HEK293 (cell line): ENCODE results near the gene BOD1.

Source experiments
- IKZF3 ChIP-seq: fragments of 450-650 bp; IDR thresholded peaks from 2 replicates; pipeline ENCODE4 v1.5.0; 2018; ENCODE audit warnings: missing biosample characterization, mild to moderate bottlenecking, missing genetic modification characterization, moderate library complexity
- TCF7L2 ChIP-seq: IDR thresholded peaks from 2 replicates; pipeline ENCODE4 v1.6.1; 2011; ENCODE audit warnings: low read depth, mild to moderate bottlenecking, inconsistent platforms, low read length, moderate library complexity, borderline replicate concordance
- ZBTB7A ChIP-seq: fragments of 450-650 bp; formaldehyde crosslinking; IDR thresholded peaks from 2 replicates; pipeline ENCODE4 v1.5.1; 2016; ENCODE audit warnings: low read depth, missing biosample characterization, missing genetic modification characterization
- ZBTB8A ChIP-seq: fragments of 450-650 bp; formaldehyde crosslinking; IDR thresholded peaks from 2 replicates; pipeline ENCODE4 v1.5.1; 2016; ENCODE audit warnings: missing biosample characterization, missing genetic modification characterization
- ZIC2 ChIP-seq: fragments of 450-650 bp; formaldehyde crosslinking; IDR thresholded peaks from 2 replicates; pipeline ENCODE4 v1.5.1; 2016; ENCODE audit warnings: missing biosample characterization, missing genetic modification characterization
- ZNF24 ChIP-seq: fragments of 450-650 bp; formaldehyde crosslinking; IDR thresholded peaks from 2 replicates; pipeline ENCODE4 v1.5.1; 2016; ENCODE audit warnings: missing biosample characterization, missing genetic modification characterization
- TF ChIP-seq, protein P1 (sequence below): fragments of 450-650 bp; formaldehyde crosslinking; IDR thresholded peaks from 2 replicates; pipeline ENCODE4 v1.5.1; 2016; ENCODE audit warnings: missing biosample characterization, missing genetic modification characterization
- TF ChIP-seq, protein P2 (sequence below): fragments of 450-650 bp; formaldehyde crosslinking; conservative IDR thresholded peaks from 2 replicates; pipeline ENCODE4 v1.5.1; 2016; ENCODE audit warnings: low read depth, missing biosample characterization, missing genetic modification characterization
- TF ChIP-seq, protein P3 (sequence below): fragments of 450-650 bp; formaldehyde crosslinking; IDR thresholded peaks from 2 replicates; pipeline ENCODE4 v1.5.1; 2016; ENCODE audit warnings: missing biosample characterization, missing genetic modification characterization
- TF ChIP-seq, protein P4 (sequence below): fragments of 450-650 bp; formaldehyde crosslinking; IDR thresholded peaks from 2 replicates; pipeline ENCODE4 v1.5.1; 2016; ENCODE audit warnings: missing biosample characterization, missing genetic modification characterization
- TF ChIP-seq, protein P5 (sequence below): fragments of 450-650 bp; formaldehyde crosslinking; IDR thresholded peaks from 2 replicates; pipeline ENCODE4 v1.5.1; 2016; ENCODE audit warnings: missing biosample characterization, missing genetic modification characterization

DNA sequence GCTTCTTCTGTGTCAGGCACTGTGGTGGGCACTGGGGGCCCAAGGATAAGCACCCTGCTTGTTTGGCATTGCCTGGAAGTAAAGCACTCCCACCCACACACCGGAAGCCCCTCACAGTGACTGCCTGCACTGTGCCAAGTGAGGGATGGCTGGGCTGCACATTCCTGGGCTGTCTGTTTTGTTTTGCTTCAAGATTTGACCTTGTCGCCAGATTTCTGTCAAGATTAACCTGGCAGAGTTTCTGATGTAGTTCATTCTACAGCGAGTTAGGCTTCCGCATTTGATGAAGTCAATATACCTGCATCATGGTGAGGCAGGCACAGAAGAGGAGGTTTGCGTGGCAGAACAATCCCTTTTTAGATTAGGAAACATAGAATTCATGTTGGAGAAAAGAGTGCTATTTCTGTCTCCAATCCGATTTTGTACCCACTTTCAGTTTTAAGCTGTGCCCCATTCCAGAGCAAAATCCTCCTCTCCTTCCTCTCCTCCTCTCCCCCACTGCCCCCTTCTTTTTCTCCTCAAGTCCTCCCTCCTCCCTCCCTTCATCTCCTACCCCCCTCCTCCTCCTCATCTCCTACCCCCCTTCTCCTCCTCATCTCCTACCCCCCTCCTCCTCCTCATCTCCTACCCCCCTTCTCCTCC, 14.4 kb upstream of the BOD1 start:
- TF ChIP-seq, protein P1, sequence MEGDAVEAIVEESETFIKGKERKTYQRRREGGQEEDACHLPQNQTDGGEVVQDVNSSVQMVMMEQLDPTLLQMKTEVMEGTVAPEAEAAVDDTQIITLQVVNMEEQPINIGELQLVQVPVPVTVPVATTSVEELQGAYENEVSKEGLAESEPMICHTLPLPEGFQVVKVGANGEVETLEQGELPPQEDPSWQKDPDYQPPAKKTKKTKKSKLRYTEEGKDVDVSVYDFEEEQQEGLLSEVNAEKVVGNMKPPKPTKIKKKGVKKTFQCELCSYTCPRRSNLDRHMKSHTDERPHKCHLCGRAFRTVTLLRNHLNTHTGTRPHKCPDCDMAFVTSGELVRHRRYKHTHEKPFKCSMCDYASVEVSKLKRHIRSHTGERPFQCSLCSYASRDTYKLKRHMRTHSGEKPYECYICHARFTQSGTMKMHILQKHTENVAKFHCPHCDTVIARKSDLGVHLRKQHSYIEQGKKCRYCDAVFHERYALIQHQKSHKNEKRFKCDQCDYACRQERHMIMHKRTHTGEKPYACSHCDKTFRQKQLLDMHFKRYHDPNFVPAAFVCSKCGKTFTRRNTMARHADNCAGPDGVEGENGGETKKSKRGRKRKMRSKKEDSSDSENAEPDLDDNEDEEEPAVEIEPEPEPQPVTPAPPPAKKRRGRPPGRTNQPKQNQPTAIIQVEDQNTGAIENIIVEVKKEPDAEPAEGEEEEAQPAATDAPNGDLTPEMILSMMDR (tag by site-specific recombination) = no peak
- TF ChIP-seq, protein P2, sequence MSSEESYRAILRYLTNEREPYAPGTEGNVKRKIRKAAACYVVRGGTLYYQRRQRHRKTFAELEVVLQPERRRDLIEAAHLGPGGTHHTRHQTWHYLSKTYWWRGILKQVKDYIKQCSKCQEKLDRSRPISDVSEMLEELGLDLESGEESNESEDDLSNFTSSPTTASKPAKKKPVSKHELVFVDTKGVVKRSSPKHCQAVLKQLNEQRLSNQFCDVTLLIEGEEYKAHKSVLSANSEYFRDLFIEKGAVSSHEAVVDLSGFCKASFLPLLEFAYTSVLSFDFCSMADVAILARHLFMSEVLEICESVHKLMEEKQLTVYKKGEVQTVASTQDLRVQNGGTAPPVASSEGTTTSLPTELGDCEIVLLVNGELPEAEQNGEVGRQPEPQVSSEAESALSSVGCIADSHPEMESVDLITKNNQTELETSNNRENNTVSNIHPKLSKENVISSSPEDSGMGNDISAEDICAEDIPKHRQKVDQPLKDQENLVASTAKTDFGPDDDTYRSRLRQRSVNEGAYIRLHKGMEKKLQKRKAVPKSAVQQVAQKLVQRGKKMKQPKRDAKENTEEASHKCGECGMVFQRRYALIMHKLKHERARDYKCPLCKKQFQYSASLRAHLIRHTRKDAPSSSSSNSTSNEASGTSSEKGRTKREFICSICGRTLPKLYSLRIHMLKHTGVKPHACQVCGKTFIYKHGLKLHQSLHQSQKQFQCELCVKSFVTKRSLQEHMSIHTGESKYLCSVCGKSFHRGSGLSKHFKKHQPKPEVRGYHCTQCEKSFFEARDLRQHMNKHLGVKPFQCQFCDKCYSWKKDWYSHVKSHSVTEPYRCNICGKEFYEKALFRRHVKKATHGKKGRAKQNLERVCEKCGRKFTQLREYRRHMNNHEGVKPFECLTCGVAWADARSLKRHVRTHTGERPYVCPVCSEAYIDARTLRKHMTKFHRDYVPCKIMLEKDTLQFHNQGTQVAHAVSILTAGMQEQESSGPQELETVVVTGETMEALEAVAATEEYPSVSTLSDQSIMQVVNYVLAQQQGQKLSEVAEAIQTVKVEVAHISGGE (tag by site-specific recombination) = no peak
- TF ChIP-seq ZIC2 (no peak), ZBTB8A (tag by site-specific recombination) (no peak), ZNF24 (tag by site-specific recombination) (no peak), TCF7L2 (no peak), ZBTB7A (tag by site-specific recombination) (no peak), IKZF3 (tag by site-specific recombination) (no peak)
- TF ChIP-seq, protein P3, sequence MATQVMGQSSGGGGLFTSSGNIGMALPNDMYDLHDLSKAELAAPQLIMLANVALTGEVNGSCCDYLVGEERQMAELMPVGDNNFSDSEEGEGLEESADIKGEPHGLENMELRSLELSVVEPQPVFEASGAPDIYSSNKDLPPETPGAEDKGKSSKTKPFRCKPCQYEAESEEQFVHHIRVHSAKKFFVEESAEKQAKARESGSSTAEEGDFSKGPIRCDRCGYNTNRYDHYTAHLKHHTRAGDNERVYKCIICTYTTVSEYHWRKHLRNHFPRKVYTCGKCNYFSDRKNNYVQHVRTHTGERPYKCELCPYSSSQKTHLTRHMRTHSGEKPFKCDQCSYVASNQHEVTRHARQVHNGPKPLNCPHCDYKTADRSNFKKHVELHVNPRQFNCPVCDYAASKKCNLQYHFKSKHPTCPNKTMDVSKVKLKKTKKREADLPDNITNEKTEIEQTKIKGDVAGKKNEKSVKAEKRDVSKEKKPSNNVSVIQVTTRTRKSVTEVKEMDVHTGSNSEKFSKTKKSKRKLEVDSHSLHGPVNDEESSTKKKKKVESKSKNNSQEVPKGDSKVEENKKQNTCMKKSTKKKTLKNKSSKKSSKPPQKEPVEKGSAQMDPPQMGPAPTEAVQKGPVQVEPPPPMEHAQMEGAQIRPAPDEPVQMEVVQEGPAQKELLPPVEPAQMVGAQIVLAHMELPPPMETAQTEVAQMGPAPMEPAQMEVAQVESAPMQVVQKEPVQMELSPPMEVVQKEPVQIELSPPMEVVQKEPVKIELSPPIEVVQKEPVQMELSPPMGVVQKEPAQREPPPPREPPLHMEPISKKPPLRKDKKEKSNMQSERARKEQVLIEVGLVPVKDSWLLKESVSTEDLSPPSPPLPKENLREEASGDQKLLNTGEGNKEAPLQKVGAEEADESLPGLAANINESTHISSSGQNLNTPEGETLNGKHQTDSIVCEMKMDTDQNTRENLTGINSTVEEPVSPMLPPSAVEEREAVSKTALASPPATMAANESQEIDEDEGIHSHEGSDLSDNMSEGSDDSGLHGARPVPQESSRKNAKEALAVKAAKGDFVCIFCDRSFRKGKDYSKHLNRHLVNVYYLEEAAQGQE (tag by site-specific recombination) = no peak
- TF ChIP-seq, protein P4, sequence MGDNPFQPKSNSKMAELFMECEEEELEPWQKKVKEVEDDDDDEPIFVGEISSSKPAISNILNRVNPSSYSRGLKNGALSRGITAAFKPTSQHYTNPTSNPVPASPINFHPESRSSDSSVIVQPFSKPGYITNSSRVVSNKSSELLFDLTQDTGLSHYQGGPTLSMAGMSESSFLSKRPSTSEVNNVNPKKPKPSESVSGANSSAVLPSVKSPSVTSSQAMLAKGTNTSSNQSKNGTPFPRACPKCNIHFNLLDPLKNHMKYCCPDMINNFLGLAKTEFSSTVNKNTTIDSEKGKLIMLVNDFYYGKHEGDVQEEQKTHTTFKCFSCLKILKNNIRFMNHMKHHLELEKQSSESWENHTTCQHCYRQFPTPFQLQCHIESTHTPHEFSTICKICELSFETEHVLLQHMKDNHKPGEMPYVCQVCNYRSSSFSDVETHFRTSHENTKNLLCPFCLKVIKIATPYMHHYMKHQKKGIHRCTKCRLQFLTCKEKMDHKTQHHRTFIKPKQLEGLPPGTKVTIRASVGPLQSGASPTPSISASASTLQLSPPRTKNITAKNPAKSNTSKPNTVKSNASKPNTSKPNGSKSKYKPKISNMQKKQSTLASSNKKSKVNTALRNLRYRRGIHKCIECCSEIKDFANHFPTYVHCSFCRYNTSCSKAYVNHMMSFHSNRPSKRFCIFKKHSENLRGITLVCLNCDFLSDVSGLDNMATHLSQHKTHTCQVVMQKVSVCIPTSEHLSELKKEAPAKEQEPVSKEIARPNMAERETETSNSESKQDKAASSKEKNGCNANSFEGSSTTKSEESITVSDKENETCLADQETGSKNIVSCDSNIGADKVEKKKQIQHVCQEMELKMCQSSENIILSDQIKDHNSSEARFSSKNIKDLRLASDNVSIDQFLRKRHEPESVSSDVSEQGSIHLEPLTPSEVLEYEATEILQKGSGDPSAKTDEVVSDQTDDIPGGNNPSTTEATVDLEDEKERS (tag by site-specific recombination) = no peak
- TF ChIP-seq, protein P5, sequence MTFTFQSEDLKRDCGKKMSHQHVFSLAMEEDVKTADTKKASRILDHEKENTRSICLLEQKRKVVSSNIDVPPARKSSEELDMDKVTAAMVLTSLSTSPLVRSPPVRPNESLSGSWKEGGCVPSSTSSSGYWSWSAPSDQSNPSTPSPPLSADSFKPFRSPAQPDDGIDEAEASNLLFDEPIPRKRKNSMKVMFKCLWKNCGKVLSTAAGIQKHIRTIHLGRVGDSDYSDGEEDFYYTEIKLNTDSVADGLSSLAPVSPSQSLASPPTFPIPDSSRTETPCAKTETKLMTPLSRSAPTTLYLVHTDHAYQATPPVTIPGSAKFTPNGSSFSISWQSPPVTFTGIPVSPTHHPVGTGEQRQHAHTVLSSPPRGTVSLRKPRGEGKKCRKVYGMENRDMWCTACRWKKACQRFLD (tag by site-specific recombination) = no peak
